Right atrium auricular region (tissue), 2 donors: Measurements from ENCODE around the gene UIMC1. TPM values are rescaled to one million over a fixed set of nuclear protein-coding genes. Genes with fewer than 3 reads are reported as not detected.

Experiments used
- DNase-seq: peaks from one replicate; pipeline ENCODE4 v3.0.0-alpha.2; 2019; ENCODE audit warnings: low spot score
- H3K27ac ChIP-seq, 2 donors: fragments of 200-600 bp; sonication (generic); 1 replicate in 1 of 2; 2 replicates in 1 of 2; pipeline ENCODE4 v1.5.1; 2016 to 2019
- H3K27me3 ChIP-seq, 2 donors: fragments of 200-600 bp; sonication (generic); one replicate each; pipeline versions ENCODE4 v1.5.1 to v1.6.0; 2017 to 2019
- H3K36me3 ChIP-seq: fragments of 200-600 bp; sonication (generic); one replicate; pipeline ENCODE4 v1.5.1; 2016
- H3K4me1 ChIP-seq, 2 donors: fragments of 200-600 bp; sonication (generic); one replicate each; pipeline versions ENCODE4 v1.5.1 to v1.6.0; 2017 to 2019
- H3K4me3 ChIP-seq, 2 donors: fragments of 200-600 bp; sonication (generic); 1 replicate in 1 of 2; 2 replicates in 1 of 2; pipeline ENCODE4 v1.5.1; 2017 to 2019; ENCODE audit warnings: mild to moderate bottlenecking in 1 of 2, moderate library complexity in 1 of 2
- H3K9me3 ChIP-seq, 2 donors: fragments of 200-600 bp; sonication (generic); one replicate each; pipeline ENCODE4 v1.5.1; 2019
- total RNA-seq, 2 donors: library from RNA; depleted of rRNA; stranded (reverse); fragments of >200 nt; gene quantifications; one replicate each; pipeline ENCODE4 v1.1.0, GENCODE V29; 2016
- TF ChIP-seq, protein P1 (sequence below), 2 donors: fragments of 200-600 bp; sonication (generic); IDR thresholded peaks; one replicate each; pipeline ENCODE4 v1.5.1; 2019; ENCODE audit warnings: antibody characterized with exemption in 2 of 2

Gene UIMC1
- total RNA-seq, 2 donors from 2014 or later = 18.9 to 27.4 TPM

DNA sequence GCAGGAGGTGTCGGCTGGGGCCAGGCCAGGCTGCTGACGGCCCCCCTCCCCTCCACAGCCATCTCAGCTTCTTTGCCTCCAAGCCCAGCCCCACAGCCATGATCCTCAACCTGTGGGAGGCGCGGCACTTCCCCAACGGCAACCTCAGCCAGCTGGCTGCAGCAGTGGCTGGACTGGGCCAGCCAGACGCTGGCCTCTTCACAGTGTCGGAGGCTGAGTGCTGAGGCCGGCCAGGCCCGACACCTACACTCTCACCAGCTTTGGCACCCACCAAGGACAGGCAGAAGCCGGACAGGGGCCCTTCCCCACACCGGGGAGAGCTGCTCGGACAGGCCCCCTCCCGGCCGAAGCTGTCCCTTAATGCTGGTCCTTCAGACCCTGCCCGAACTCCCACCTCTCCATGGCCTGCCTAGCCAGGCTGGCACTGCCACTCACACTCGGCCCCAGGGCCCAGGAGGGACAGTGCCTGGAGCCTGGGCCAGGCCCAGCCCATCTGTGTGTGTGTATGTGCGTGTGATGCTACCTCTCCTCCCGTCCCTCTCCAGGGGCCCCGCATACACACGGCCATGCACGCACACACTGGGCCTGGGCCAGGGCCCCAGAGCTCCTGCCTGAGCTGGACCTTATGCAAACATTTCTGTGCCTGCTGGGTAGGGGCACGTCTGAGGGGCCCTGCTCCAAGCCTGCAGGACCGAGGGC lies 126.8 kb downstream of the UIMC1 start:
- H3K4me1 ChIP-seq = no peaks in the 10 kb centered on the region
- no peak overlapping the region for H3K27ac ChIP-seq
- TF ChIP-seq, protein P1, sequence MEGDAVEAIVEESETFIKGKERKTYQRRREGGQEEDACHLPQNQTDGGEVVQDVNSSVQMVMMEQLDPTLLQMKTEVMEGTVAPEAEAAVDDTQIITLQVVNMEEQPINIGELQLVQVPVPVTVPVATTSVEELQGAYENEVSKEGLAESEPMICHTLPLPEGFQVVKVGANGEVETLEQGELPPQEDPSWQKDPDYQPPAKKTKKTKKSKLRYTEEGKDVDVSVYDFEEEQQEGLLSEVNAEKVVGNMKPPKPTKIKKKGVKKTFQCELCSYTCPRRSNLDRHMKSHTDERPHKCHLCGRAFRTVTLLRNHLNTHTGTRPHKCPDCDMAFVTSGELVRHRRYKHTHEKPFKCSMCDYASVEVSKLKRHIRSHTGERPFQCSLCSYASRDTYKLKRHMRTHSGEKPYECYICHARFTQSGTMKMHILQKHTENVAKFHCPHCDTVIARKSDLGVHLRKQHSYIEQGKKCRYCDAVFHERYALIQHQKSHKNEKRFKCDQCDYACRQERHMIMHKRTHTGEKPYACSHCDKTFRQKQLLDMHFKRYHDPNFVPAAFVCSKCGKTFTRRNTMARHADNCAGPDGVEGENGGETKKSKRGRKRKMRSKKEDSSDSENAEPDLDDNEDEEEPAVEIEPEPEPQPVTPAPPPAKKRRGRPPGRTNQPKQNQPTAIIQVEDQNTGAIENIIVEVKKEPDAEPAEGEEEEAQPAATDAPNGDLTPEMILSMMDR (IDR thresholded peaks at IDR 0.05) = no peak
- no peaks in the 10 kb centered on the region for H3K9me3 ChIP-seq
- no peak for DNase-seq
- H3K36me3 ChIP-seq = no peaks in the 10 kb centered on the region
- H3K27me3 ChIP-seq = no peaks in the 10 kb centered on the region
- no peak overlapping the region for H3K4me3 ChIP-seq

- H3K27ac ChIP-seq = no peak overlapping the region
- no peaks in the 10 kb centered on the region for H3K4me1 ChIP-seq
- DNase-seq = no peak
- no peaks in the 10 kb centered on the region for H3K9me3 ChIP-seq
- no peaks in the 10 kb centered on the region for H3K27me3 ChIP-seq
- no peaks in the 10 kb centered on the region for H3K36me3 ChIP-seq
- TF ChIP-seq, protein P1 (IDR thresholded peaks at IDR 0.05) = no peak
- H3K4me3 ChIP-seq = no peak overlapping the region
Measured at GRCh38 chr5:176878906-176879662, 127.5 kb downstream of the UIMC1 start.

GRCh38 chr5:176878463-176878862 lies 128.1 kb downstream of the UIMC1 start:
- H3K4me3 ChIP-seq = no peak overlapping the region
- DNase-seq = no peak
- H3K27me3 ChIP-seq = no peaks in the 10 kb centered on the region
- H3K27ac ChIP-seq = no peak overlapping the region
- TF ChIP-seq, protein P1 (IDR thresholded peaks at IDR 0.05) = no peak
- H3K36me3 ChIP-seq = no peaks in the 10 kb centered on the region
- no peaks in the 10 kb centered on the region for H3K9me3 ChIP-seq
- no peaks in the 10 kb centered on the region for H3K4me1 ChIP-seq

DNA sequence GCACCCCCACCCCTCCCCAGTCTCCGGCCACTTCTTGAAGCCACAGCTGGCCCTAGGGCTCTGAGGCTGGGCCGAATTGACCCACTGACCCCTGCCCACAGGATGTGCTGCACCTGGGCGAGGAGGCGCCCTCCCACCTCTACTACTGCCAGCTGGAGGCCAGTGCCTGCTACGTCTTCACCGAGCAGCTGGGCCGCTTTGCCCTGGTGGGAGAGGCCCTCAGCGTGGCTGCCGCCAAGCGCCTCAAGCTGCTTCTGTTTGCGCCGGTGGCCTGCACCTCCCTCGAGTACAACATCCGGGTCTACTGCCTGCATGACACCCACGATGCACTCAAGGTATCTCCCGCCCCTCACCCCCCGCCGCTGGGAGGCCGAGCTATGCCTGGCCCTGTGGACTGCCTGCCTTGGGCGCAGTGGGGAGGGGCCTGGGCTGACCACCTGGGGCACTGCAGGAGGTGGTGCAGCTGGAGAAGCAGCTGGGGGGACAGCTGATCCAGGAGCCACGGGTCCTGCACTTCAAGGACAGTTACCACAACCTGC lies 128.7 kb downstream of the UIMC1 start:
- TF ChIP-seq, protein P1 (IDR thresholded peaks at IDR 0.05) = no peak
- no peak overlapping the region for H3K27ac ChIP-seq
- no peaks in the 10 kb centered on the region for H3K4me1 ChIP-seq
- no peaks in the 10 kb centered on the region for H3K9me3 ChIP-seq
- H3K36me3 ChIP-seq = no peaks in the 10 kb centered on the region
- DNase-seq = no peak
- H3K4me3 ChIP-seq = no peak overlapping the region
- H3K27me3 ChIP-seq = no peaks in the 10 kb centered on the region

- no peak overlapping the region for H3K4me3 ChIP-seq
- H3K27ac ChIP-seq = no peak overlapping the region
- TF ChIP-seq, protein P1 (IDR thresholded peaks at IDR 0.05) = no peak
- H3K9me3 ChIP-seq = no peaks in the 10 kb centered on the region
- DNase-seq = no peak
- H3K27me3 ChIP-seq = no peaks in the 10 kb centered on the region
- H3K4me1 ChIP-seq = no peaks in the 10 kb centered on the region
- no peaks in the 10 kb centered on the region for H3K36me3 ChIP-seq
Measured at GRCh38 chr5:176876506-176877431, 129.8 kb downstream of the UIMC1 start.
